ENCODE results near the gene GALNT2. TPM values are rescaled to one million over a fixed set of nuclear protein-coding genes. Genes with fewer than 3 reads are reported as not detected.

Gene GALNT2
- polyA plus RNA-seq, 3 donors: 19.6 to 25.6 (median 23.4) TPM

- no peaks in the 10 kb centered on the region for H3K9me3 ChIP-seq (replicated peaks in 1 of 2; ENCODE audit: control insufficient read depth in 1 of 2, insufficient read depth in 1 of 2, low read length in 2 of 2)
- no peak overlapping the region for H3K9ac ChIP-seq (ENCODE audit: insufficient read depth, low read length, poor library complexity, severe bottlenecking)
- Mint-ChIP-seq H3K27ac (peak overlapping the region in 1 of 7 donors; percentile 65), H3K36me3 (peaks cover 40 to 44% of the 10 kb centered on the region in 2 donors), H3K4me3 (no peak overlapping the region), H3K27me3 (ENCODE audit: low read depth in 3 of 3) (no peaks in the 10 kb centered on the region), H3K4me1 (peaks cover 21% of the 10 kb centered on the region), H3K9me3 (no peaks in the 10 kb centered on the region)
- peaks cover 9% of the 10 kb centered on the region for H4K20me1 ChIP-seq (ENCODE audit: insufficient read depth, low read length)
- H3K27me3 ChIP-seq (ENCODE audit: control insufficient read depth in 2 of 2, insufficient read depth in 2 of 2, low read length in 2 of 2): no peaks in the 10 kb centered on the region
- no peaks in the 10 kb centered on the region for H3K79me2 ChIP-seq (ENCODE audit: insufficient read depth, low read length)
- intact Hi-C loops (cut with micrococcal nuclease): no loop called here
- H2AFZ ChIP-seq (ENCODE audit: insufficient read depth, low read depth, low read length, poor library complexity, severe bottlenecking): no peak overlapping the region
- WGBS (ENCODE audit: insufficient coverage): 92% methylated on average over 3 of the region's 10 CpGs
- H3K36me3 ChIP-seq (replicated peaks in 1 of 2; ENCODE audit: control insufficient read depth in 1 of 2, insufficient read depth in 2 of 2, low read length in 2 of 2): peaks cover 14 to 31% of the 10 kb centered on the region in 2 donors
- H3K27ac ChIP-seq (ENCODE audit: low read depth in 1 of 2, low read length in 2 of 2): no peak overlapping the region
- H3K4me1 ChIP-seq (ENCODE audit: control insufficient read depth in 1 of 2, insufficient read depth in 2 of 2, low read length in 2 of 2): peaks cover 3 to 7% of the 10 kb centered on the region in 2 donors
- no peak for DNase-seq
- TF ChIP-seq CTCF (IDR thresholded peaks at IDR 0.05): no peak
- no peak overlapping the region for H3K4me3 ChIP-seq (replicated peaks in 1 of 3; ENCODE audit: low read depth in 2 of 3, low read length in 3 of 3)
- H3K4me2 ChIP-seq (replicated peaks; ENCODE audit: extremely low read depth, low read length, poor library complexity, severe bottlenecking): no peak overlapping the region
These were observed 165.3 kb downstream of the GALNT2 start for GRCh38 chr1:230232371-230232771.

- Mint-ChIP-seq H3K27me3 (ENCODE audit: low read depth in 3 of 3) (no peaks in the 10 kb centered on the region), H3K4me1 (peaks cover 21% of the 10 kb centered on the region), H3K4me3 (no peak overlapping the region), H3K9me3 (no peaks in the 10 kb centered on the region), H3K36me3 (peaks cover 40 to 41% of the 10 kb centered on the region in 2 donors), H3K27ac (peak overlapping the region in 3 of 7 donors; percentile 8 to 29 (median 10))
- H3K9me3 ChIP-seq (replicated peaks in 1 of 2; ENCODE audit: control insufficient read depth in 1 of 2, insufficient read depth in 1 of 2, low read length in 2 of 2): no peaks in the 10 kb centered on the region
- H3K4me3 ChIP-seq (replicated peaks in 1 of 3; ENCODE audit: low read depth in 2 of 3, low read length in 3 of 3): no peak overlapping the region
- intact Hi-C loops (cut with micrococcal nuclease): no loop called here
- H3K9ac ChIP-seq (ENCODE audit: insufficient read depth, low read length, poor library complexity, severe bottlenecking): no peak overlapping the region
- H2AFZ ChIP-seq (ENCODE audit: insufficient read depth, low read depth, low read length, poor library complexity, severe bottlenecking): no peak overlapping the region
- H3K27me3 ChIP-seq (ENCODE audit: control insufficient read depth in 2 of 2, insufficient read depth in 2 of 2, low read length in 2 of 2): no peaks in the 10 kb centered on the region
- H3K4me1 ChIP-seq (ENCODE audit: control insufficient read depth in 1 of 2, insufficient read depth in 2 of 2, low read length in 2 of 2): peaks cover 3 to 7% of the 10 kb centered on the region in 2 donors
- no peak overlapping the region for H3K4me2 ChIP-seq (replicated peaks; ENCODE audit: extremely low read depth, low read length, poor library complexity, severe bottlenecking)
- H4K20me1 ChIP-seq (ENCODE audit: insufficient read depth, low read length): peaks cover 9% of the 10 kb centered on the region
- H3K27ac ChIP-seq (ENCODE audit: low read depth in 1 of 2, low read length in 2 of 2): no peak overlapping the region
- H3K79me2 ChIP-seq (ENCODE audit: insufficient read depth, low read length): no peaks in the 10 kb centered on the region
- H3K36me3 ChIP-seq (replicated peaks in 1 of 2; ENCODE audit: control insufficient read depth in 1 of 2, insufficient read depth in 2 of 2, low read length in 2 of 2): peaks cover 18 to 41% of the 10 kb centered on the region in 2 donors
- DNase-seq: no peak
- WGBS (ENCODE audit: insufficient coverage): no CpG with 5 or more reads among the region's 4 CpGs
- TF ChIP-seq CTCF (IDR thresholded peaks at IDR 0.05): no peak
These were observed 166.7 kb downstream of the GALNT2 start for GRCh38 chr1:230233786-230234185.

All from CD14-positive monocyte (primary cell).